MM.1S (cell line): ENCODE results near the gene MACROD2.

Experiments
- CTCF ChIP-seq: fragments of 300-600 bp; sonication (generic); IDR thresholded peaks from 2 replicates; pipeline ENCODE4 v1.5.1; 2016; ENCODE audit warnings: antibody characterized with exemption, low read length, mixed read lengths
- EZH2phosphoT487 ChIP-seq: fragments of 300-600 bp; sonication (generic); IDR thresholded peaks from 2 replicates; pipeline ENCODE4 v1.6.1; 2018; ENCODE audit warnings: antibody characterized with exemption, low read length

GRCh38 chr20:16043931-16044330 is 2048.6 kb downstream of the MACROD2 start:
- TF ChIP-seq EZH2phosphoT487 (no peak), CTCF (no peak)
